GM18951 (cell line): ENCODE results near the gene SLC16A6.
"Not testable (repeated sequence)": the region's sequence is repeated elsewhere in the genome, so short reads cannot be mapped to it uniquely, and the experiment has no call there.

Source experiments
- POLR2A ChIP-seq: IDR thresholded peaks from 4 replicates; pipeline ENCODE4 v1.6.1; 2011; ENCODE audit warnings: mild to moderate bottlenecking; ENCODE audit not compliant: insufficient read length, insufficient read depth; ENCODE audit errors: extremely low read depth
- in situ Hi-C: fragments of 300-500 bp; cut with MboI; formaldehyde crosslinking; loops from one replicate; pipeline ENCODE4 v1.12.0; 2022; ENCODE audit warnings: low sequenced_read_pairs, mixed read lengths, inconsistent platforms; ENCODE audit not compliant: unreplicated experiment

The SLC16A6 gene, protein sequence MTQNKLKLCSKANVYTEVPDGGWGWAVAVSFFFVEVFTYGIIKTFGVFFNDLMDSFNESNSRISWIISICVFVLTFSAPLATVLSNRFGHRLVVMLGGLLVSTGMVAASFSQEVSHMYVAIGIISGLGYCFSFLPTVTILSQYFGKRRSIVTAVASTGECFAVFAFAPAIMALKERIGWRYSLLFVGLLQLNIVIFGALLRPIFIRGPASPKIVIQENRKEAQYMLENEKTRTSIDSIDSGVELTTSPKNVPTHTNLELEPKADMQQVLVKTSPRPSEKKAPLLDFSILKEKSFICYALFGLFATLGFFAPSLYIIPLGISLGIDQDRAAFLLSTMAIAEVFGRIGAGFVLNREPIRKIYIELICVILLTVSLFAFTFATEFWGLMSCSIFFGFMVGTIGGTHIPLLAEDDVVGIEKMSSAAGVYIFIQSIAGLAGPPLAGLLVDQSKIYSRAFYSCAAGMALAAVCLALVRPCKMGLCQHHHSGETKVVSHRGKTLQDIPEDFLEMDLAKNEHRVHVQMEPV

DNA sequence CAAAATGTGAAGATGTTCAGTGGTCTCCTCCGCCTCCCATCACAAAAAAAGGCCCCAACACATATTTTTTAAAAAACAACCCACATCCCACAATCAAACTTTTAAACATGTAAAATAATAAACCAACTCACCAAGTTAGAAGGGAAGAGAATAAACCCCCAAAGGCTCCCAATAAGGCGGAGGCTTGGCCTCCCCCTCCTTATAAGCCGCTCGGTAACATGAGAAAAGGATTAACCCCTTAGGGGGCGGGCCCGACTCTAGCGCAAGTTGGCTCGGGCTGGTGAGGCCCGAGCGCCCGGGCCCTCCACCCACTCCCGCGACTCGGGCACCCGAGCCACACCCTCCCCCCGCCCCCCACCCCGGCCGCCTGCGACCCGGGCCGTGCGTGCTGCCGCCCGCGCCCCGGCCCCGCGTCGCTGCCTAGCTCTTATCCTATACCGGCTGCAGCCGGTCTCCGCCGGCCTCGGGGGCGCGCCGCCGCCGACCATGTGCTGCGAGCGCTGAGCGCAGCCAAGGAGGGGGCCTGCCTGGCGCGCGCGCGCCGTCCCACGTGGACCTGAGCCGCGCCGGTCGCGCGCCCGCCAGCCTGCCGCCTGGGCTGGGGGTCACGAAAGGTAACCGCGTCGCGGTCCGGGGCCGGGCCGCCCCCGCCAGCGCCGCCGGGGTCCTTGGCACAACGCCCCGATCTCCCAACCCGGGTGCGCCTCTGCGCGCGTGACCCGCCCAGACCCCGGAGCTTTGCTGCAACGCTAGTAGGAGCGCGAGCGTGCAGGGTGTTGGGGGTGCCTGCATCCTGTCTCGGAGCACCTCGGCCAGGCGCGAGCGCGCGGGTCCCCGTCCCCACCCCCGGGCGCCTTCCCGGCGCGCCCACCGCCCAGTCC is at the start of gene SLC16A6, which contains the start of gene ARSG:
Gene SLC16A6 (minus strand): TSS at position 173 of the 881 bp plus-strand sequence. CDS start 12,807 bp downstream, outside the sequence.
Gene ARSG (plus strand): TSS at position 541 of the 881 bp plus-strand sequence. CDS start 15,999 bp downstream, outside the sequence.
- TF ChIP-seq POLR2A = no peak
- in situ Hi-C loops = no loop called here

DNA sequence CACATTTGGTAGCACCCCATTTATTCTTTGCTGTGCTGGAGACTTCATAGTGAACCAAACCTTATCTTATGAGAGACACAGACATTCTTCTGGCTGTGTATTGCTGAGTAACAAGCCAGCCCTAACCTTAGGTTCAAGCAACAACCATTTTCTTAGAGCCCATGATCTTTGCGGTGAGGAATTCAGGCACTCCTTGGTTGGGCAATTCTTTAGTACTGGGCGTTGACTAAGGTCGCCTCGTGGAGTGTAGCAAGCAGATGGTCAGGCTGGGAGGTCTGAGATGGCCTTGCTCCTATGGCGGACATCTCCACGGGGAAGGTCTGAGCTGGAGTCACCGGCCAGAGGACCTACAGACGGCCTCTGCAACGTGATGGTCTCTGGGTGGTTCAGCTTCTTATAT is 43.5 kb upstream of the SLC16A6 start:
- TF ChIP-seq POLR2A = no peak
- in situ Hi-C loops = no loop called here

DNA sequence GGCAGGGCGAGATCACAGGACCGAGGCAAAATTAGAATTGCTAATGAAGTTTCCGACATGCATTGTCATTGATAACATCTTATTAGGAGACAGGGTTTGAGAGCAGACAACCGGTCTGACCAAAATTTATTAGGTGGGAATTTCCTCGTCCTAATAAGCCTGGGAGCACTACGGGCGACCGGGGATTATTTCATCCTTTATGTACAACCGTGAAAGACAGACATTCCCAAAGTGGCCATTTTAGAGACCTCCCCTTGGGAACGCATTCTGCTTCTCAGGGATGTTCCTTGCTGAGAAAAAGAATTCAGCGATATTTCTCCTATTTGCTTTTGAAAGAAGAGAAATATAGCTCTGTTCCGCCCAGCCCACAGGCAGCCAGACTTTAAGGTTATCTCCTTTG is 41.0 kb upstream of the SLC16A6 start:
- in situ Hi-C loops = not testable (repeated sequence)

- in situ Hi-C loops = no loop called here
- no peak for TF ChIP-seq POLR2A
Observed at GRCh38 chr17:68329331-68329730, 38.4 kb upstream of the SLC16A6 start.

DNA sequence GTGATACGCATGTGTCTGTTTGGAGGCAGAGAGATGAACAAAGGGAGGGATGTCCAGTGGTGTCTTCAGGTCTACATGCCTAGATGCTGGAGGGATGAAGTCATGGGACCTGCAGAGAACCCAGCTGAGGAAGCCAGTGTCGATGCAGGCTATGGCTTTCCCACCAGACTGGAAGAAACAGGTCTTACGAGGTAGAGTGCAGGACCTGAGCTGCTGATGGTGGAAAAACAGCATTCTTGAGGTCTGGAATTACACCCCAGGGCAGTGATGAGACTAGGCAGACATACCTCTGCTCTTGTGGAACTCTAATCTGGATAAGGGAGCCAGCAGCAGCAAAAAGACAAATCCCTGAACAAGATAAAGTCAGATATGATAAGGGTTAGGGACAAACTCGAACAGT is 37.7 kb upstream of the SLC16A6 start:
- in situ Hi-C loops = no loop called here
- TF ChIP-seq POLR2A = no peak

- no peak for TF ChIP-seq POLR2A
- in situ Hi-C loops = no loop called here
Observed at GRCh38 chr17:68327823-68328557, 37.1 kb upstream of the SLC16A6 start.

DNA sequence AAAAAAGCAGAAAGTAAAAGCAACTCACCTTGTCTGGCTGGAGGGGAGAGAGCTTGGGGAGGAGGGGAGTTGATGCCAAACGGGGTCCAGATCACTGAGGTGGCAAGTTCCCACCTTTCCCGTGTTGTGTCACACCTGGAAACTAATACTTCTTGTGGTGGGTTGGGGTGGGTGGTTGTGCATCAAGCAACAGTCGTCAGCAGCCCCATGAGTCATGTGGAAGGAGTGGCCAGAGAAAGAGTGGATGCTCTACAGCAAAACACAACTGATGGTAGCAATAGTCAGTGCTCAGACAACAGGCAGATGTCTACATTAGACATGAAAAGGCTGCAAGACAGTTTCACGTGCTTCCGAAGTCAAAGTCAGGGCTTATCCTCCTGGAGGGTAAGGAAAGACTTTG is 35.8 kb upstream of the SLC16A6 start:
- no peak for TF ChIP-seq POLR2A
- in situ Hi-C loops = no loop called here

DNA sequence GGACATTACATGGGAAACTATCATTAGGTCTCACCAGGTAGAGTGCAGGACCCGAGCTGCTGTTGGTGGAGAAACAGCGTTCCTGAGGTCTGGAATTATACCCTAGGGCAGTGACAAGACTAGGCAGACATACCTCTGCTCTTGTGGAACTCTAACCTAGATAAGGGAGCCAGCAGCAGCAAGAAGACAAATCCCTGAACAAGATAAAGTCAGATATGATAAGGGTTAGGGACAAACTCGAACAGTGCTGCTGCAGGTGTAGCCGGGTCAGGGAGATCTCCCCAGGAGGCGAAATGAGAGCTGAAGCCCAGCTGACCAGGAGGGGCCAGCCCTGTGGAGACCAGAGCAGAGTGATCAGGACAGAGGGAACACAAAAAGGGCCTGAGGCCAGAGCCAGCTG is 35.0 kb upstream of the SLC16A6 start:
- no peak for TF ChIP-seq POLR2A
- in situ Hi-C loops = no loop called here

DNA sequence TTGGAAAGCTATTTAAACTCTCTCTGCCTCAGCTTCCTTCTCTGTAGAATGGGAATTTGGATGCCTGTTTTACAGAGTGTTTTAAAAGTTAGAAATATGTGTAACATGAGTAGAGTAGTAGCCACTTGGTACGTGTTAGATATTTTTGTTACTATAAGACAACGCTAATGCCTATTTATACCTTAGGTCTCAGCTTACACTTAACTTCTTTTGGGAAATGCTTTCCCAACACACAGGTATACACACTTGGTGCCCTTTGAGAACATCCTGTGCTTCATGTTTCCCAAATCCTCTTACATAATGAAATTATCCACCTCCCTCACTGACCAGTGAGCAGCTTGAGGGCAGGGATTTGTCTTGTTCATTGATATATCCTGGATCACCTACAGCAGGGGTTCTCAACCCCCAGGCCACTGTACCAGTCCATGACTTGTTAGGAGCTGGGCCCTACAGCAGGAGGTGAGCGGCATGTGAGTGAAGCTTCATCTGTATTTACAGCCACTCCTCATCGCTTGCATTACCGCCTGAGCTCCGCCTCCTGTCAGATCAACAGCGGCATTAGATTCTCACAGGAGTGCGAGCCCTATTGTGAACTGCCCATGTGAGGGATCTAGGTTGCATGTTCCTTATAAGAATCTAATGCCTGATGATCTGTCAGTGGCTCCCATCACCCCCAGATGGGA is 33.9 kb upstream of the SLC16A6 start:
- TF ChIP-seq POLR2A = no peak
- in situ Hi-C loops = no loop called here

DNA sequence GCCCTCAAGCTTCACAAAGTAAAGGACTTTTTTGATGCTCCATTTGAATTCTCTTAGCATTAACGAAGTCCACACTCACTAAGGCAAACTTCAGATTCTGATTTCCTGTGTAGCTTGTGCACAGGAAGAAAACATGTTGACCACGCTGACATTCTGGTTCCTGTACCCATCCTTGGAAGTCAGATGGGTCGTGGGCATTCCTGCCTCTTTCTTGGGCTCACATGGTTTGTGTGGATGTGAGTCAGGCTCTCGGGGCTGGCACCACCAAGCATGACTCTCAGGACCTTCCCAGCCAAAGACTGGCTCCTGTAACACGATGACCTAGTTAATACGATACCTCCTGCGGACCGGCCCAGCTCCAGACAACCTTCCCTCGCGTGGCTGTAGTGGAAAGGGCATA is 33.2 kb upstream of the SLC16A6 start:
- in situ Hi-C loops = no loop called here
- TF ChIP-seq POLR2A = no peak

DNA sequence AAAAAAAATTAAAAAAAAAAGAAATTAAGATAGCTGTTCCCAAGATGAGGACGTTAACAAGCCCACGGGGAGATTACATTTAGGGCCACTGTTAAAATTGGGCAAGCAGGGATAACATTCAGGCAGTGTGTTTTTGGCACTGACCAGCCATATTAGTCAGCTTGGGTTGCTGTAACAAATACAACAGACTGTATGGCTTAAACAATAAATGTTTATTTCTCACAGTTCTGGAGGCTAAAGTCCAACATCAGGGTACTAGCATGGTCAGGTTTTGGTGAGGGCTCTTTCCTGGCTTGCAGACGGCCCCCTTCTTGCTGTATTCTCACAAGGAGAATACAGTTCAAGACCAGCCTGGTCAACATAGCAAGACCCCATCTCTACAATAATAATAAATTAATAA is 31.7 kb upstream of the SLC16A6 start:
- no peak for TF ChIP-seq POLR2A
- in situ Hi-C loops = no loop called here

GRCh38 chr17:68321556-68321954 is 30.6 kb upstream of the SLC16A6 start:
- in situ Hi-C loops = no loop called here
- TF ChIP-seq POLR2A = no peak
